B cell (primary cell): ENCODE results near the gene DPPA3. TPM values are rescaled to one million over a fixed set of nuclear protein-coding genes. Genes with fewer than 3 reads are reported as not detected.

Experiments used
- ATAC-seq: fragments of 200-7000 bp; cut with Tn5 transposase; one replicate; pipeline ENCODE4 v1.10.0; 2021; ENCODE audit warnings: low read depth, mild to moderate bottlenecking, moderate number of reproducible peaks, moderate library complexity
- CTCF ChIA-PET: fragments of 350-600 bp; sonication (Branson Sonifier 250); formaldehyde crosslinking; loops from one replicate; lab custom pipeline; 2021; ENCODE audit warnings: antibody characterized with exemption, inconsistent platforms; lab: Charles Lee
- POLR2A ChIA-PET: fragments of 350-600 bp; sonication (Branson Sonifier 250); formaldehyde crosslinking; loops from one replicate; lab custom pipeline; 2021; ENCODE audit warnings: antibody characterized with exemption; lab: Charles Lee
- DNase-seq: peaks from one replicate; pipeline ENCODE4 v3.0.0; 2013
- H2AFZ ChIP-seq: 2 replicates; pipeline ENCODE4 v1.6.1; 2012; ENCODE audit warnings: mild to moderate bottlenecking, low read depth, low read length; ENCODE audit not compliant: insufficient read depth, poor library complexity, severe bottlenecking
- H3K27ac ChIP-seq, 2 donors: 1 replicate in 1 of 2; 2 replicates in 1 of 2; pipeline ENCODE4 v1.5.1; 2012 to 2013; ENCODE audit warnings: low read length in 2 of 2, mild to moderate bottlenecking in 2 of 2, moderate library complexity in 1 of 2
- H3K27me3 ChIP-seq, 4 experiments: fragments of 200-600 bp in 1 of 4; sonication (generic) in 1 of 4; replicated peaks in 1 of 4; 1 replicate in 2 of 4; 2 replicates in 2 of 4; pipeline versions ENCODE4 v1.6.1 to v1.7.0; 2013 to 2016; ENCODE audit warnings: low read length in 3 of 4, mild to moderate bottlenecking in 2 of 4, mixed read lengths in 1 of 4, moderate library complexity in 1 of 4; ENCODE audit not compliant: insufficient read depth in 4 of 4, control insufficient read depth in 3 of 4; ENCODE audit errors: control extremely low read depth in 1 of 4
- H3K36me3 ChIP-seq, 2 experiments: replicated peaks in 1 of 2; 1 replicate in 1 of 2; 2 replicates in 1 of 2; pipeline versions ENCODE4 v1.6.1 to v1.7.1; 2013; ENCODE audit warnings: low read length in 1 of 2; ENCODE audit not compliant: insufficient read depth in 2 of 2, control insufficient read depth in 1 of 2; ENCODE audit errors: control extremely low read depth in 1 of 2, extremely low read depth in 1 of 2
- H3K4me1 ChIP-seq, 2 donors: fragments of 200-600 bp in 1 of 2; sonication (generic) in 1 of 2; 1 replicate in 1 of 2; 2 replicates in 1 of 2; pipeline versions ENCODE4 v1.5.1 to v1.6.1; 2013 to 2017; ENCODE audit warnings: low read length in 2 of 2; ENCODE audit not compliant: control insufficient read depth in 2 of 2, insufficient read depth in 2 of 2
- H3K4me2 ChIP-seq: replicated peaks from 2 replicates; pipeline ENCODE3; 2012; ENCODE audit warnings: mild to moderate bottlenecking, low read depth, low read length; ENCODE audit not compliant: poor library complexity, severe bottlenecking
- H3K4me3 ChIP-seq, 5 experiments: fragments of 200-600 bp in 1 of 5; sonication (generic) in 1 of 5; 1 replicate in 3 of 5; 2 replicates in 2 of 5; pipeline versions ENCODE4 v1.5.1 to v1.7.0; 2011 to 2016; ENCODE audit warnings: low read length in 4 of 5, mild to moderate bottlenecking in 4 of 5, low read depth in 2 of 5, control low read depth in 1 of 5, moderate library complexity in 1 of 5; ENCODE audit not compliant: insufficient read depth in 1 of 5; ENCODE audit errors: control extremely low read depth in 1 of 5, extremely low read depth in 1 of 5
- H3K79me2 ChIP-seq: fragments of 200-600 bp; sonication (generic); one replicate; pipeline ENCODE4 v1.6.0; 2016; ENCODE audit warnings: low read length; ENCODE audit not compliant: control insufficient read depth, insufficient read depth
- H3K9ac ChIP-seq: fragments of 200-600 bp; sonication (generic); 2 replicates; pipeline ENCODE4 v1.6.1; 2017; ENCODE audit warnings: mild to moderate bottlenecking, low read length, moderate library complexity
- H3K9me3 ChIP-seq, 3 donors: one replicate each; pipeline versions ENCODE4 v1.6.1 to v1.7.1; 2013; ENCODE audit warnings: low read length in 2 of 3; ENCODE audit not compliant: control insufficient read depth in 2 of 3, insufficient read depth in 1 of 3; ENCODE audit errors: control extremely low read depth in 1 of 3
- H4K20me1 ChIP-seq: 2 replicates; pipeline ENCODE4 v1.6.0; 2012; ENCODE audit warnings: mild to moderate bottlenecking, low read length; ENCODE audit not compliant: insufficient read depth, control insufficient read depth, poor library complexity, severe bottlenecking
- H3K27ac Mint-ChIP-seq: one replicate; pipeline ENCODE4 v1.8.0; 2021; ENCODE audit warnings: mixed read lengths
- H3K27me3 Mint-ChIP-seq: one replicate; pipeline ENCODE4 v1.8.0; 2021; ENCODE audit warnings: mixed read lengths
- H3K4me1 Mint-ChIP-seq: one replicate; pipeline ENCODE4 v1.8.0; 2021; ENCODE audit warnings: mixed read lengths
- H3K4me3 Mint-ChIP-seq: one replicate; pipeline ENCODE4 v1.8.0; 2021; ENCODE audit warnings: mixed read lengths
- H3K9me3 Mint-ChIP-seq: one replicate; pipeline ENCODE4 v1.8.0; 2022; ENCODE audit warnings: mixed read lengths; ENCODE audit not compliant: insufficient read depth
- EZH2 ChIP-seq: IDR thresholded peaks from 2 replicates; pipeline ENCODE4 v1.6.1; 2012; ENCODE audit warnings: borderline replicate concordance, low read depth, mild to moderate bottlenecking, moderate library complexity, low read length; ENCODE audit not compliant: insufficient read depth, poor library complexity, severe bottlenecking
- WGBS: methylation state at CpG from one replicate; pipeline ENCODE4 v1.1.5; 2013; ENCODE audit warnings: missing lambda C conversion rate; ENCODE audit not compliant: insufficient coverage; 5-methylcytosine and 5-hydroxymethylcytosine counted together
- intact Hi-C: fragments of 100-400 bp; cut with micrococcal nuclease; formaldehyde crosslinking; loops from one replicate; pipeline ENCODE4 v1.10.0; 2022
- polyA plus RNA-seq: library from polyadenylated mRNA; depleted of rRNA; stranded (reverse); fragments of >200 nt; gene quantifications from 2 replicates; pipeline ENCODE4 v1.2.3, GENCODE V29; 2012
- total RNA-seq, 2 donors: library from RNA; stranded (reverse); fragments of 120-200 nt in 1 of 2; gene quantifications; 1 replicate in 1 of 2; 2 replicates in 1 of 2; pipeline versions ENCODE4 v1.2.3 to v1.2.4, GENCODE V29; 2013 to 2022
- TF ChIP-seq, protein P1 (sequence below): fragments of 200-600 bp; IDR thresholded peaks from one replicate; pipeline ENCODE4 v1.8.0; 2022; ENCODE audit warnings: antibody characterized with exemption, mild to moderate bottlenecking

Gene DPPA3
- total and polyA plus RNA-seq, 2 donors (not counting 1 experiment from before 2014, with no cell fraction given) = not detected

DNA sequence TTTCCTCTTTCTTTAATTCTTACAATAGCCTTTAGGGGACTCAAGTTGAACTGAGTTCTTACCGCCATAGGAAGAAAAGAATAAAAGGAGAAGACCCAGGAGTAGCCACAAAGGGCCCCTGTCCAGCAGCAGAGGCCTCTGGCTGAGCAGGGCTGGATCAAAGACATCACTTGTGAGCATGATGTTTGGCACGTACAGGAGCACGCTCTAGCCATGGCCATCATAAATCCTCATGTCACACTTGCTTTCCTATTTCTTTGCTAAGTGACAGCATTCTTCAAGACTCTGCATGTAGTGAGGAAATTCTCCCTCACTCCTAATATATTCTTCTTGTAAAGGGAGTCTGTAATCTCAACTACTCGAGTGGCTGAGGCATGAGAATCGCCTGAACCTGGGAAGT is 20.3 kb downstream of the DPPA3 start:
- WGBS = 50% methylated on average over 3 of the region's 5 CpGs

GRCh38 chr12:7732993-7733392 is 21.8 kb downstream of the DPPA3 start:
- ATAC-seq (no peak), DNase-seq (no peak)
- Histone ChIP-seq H3K4me1 (no peaks in the 10 kb centered on the region), H3K9ac (no peak overlapping the region), H3K4me2 (no peak overlapping the region), H3K9me3 (no peaks in the 10 kb centered on the region), H4K20me1 (no peaks in the 10 kb centered on the region), H3K4me3 (no peak overlapping the region), H3K27me3 (no peaks in the 10 kb centered on the region), H3K79me2 (no peaks in the 10 kb centered on the region), H2AFZ (no peak overlapping the region), H3K27ac (no peak overlapping the region), H3K36me3 (no peaks in the 10 kb centered on the region)
- WGBS = 50% methylated on average over 1 of the region's 3 CpGs
- intact Hi-C loops = no loop called here
- Mint-ChIP-seq H3K27me3 (peaks cover 10% of the 10 kb centered on the region), H3K4me3 (no peak overlapping the region), H3K9me3 (no peaks in the 10 kb centered on the region), H3K4me1 (no peaks in the 10 kb centered on the region), H3K27ac (no peak overlapping the region)
- POLR2A ChIA-PET = no interaction called here
- TF ChIP-seq, protein P1, sequence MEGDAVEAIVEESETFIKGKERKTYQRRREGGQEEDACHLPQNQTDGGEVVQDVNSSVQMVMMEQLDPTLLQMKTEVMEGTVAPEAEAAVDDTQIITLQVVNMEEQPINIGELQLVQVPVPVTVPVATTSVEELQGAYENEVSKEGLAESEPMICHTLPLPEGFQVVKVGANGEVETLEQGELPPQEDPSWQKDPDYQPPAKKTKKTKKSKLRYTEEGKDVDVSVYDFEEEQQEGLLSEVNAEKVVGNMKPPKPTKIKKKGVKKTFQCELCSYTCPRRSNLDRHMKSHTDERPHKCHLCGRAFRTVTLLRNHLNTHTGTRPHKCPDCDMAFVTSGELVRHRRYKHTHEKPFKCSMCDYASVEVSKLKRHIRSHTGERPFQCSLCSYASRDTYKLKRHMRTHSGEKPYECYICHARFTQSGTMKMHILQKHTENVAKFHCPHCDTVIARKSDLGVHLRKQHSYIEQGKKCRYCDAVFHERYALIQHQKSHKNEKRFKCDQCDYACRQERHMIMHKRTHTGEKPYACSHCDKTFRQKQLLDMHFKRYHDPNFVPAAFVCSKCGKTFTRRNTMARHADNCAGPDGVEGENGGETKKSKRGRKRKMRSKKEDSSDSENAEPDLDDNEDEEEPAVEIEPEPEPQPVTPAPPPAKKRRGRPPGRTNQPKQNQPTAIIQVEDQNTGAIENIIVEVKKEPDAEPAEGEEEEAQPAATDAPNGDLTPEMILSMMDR = no peak
- no peak for TF ChIP-seq EZH2
- CTCF ChIA-PET = no interaction called here

More for the DNA sequence above, 20.3 kb downstream of the DPPA3 start:
- no peak overlapping the region for H3K27ac ChIP-seq
- Mint-ChIP-seq H3K4me1 (no peaks in the 10 kb centered on the region), H3K27ac (no peak overlapping the region), H3K4me3 (no peak overlapping the region), H3K9me3 (no peaks in the 10 kb centered on the region), H3K27me3 (peaks cover 10% of the 10 kb centered on the region)
- H3K79me2 ChIP-seq = no peaks in the 10 kb centered on the region
- H3K27me3 ChIP-seq = no peaks in the 10 kb centered on the region
- POLR2A ChIA-PET = no interaction called here
- no peak overlapping the region for H3K4me2 ChIP-seq
- no peak overlapping the region for H3K4me3 ChIP-seq
- no peaks in the 10 kb centered on the region for H3K36me3 ChIP-seq
- CTCF ChIA-PET = no interaction called here
- no peak overlapping the region for H3K9ac ChIP-seq
- DNase-seq (no peak), ATAC-seq (no peak)
- no peak for TF ChIP-seq EZH2
- TF ChIP-seq, protein P1 = no peak
- intact Hi-C loops = no loop called here
- no peaks in the 10 kb centered on the region for H4K20me1 ChIP-seq
- no peaks in the 10 kb centered on the region for H3K4me1 ChIP-seq
- H2AFZ ChIP-seq = no peak overlapping the region
- no peaks in the 10 kb centered on the region for H3K9me3 ChIP-seq
